CD4-positive, alpha-beta T cell (primary cell): ENCODE data around the gene DHRS13. TPM values are rescaled to one million over a fixed set of nuclear protein-coding genes. Genes with fewer than 3 reads are reported as not detected.

Experiments used
- ATAC-seq: fragments of 200-7000 bp; cut with Tn5 transposase; one replicate; pipeline ENCODE4 v1.10.0; 2022; ENCODE audit warnings: mild to moderate bottlenecking; ENCODE audit not compliant: poor library complexity
- CTCF ChIA-PET: fragments of 350-600 bp; sonication (Branson Sonifier 250); formaldehyde crosslinking; loops from one replicate; lab custom pipeline; 2021; ENCODE audit warnings: antibody characterized with exemption, inconsistent platforms; lab: Charles Lee
- POLR2A ChIA-PET: fragments of 350-600 bp; sonication (Branson Sonifier 250); formaldehyde crosslinking; loops from one replicate; lab custom pipeline; 2021; ENCODE audit warnings: antibody characterized with exemption, inconsistent platforms; lab: Charles Lee
- DNase-seq, 14 experiments: peaks; one replicate each; pipeline ENCODE4 v3.0.0-alpha.2; 2013 to 2020; ENCODE audit warnings: mixed read lengths in 2 of 14
- H3K27ac ChIP-seq, 2 donors: one replicate each; pipeline versions ENCODE4 v1.5.1 to v1.7.0; 2013; ENCODE audit warnings: low read length in 2 of 2, low read depth in 1 of 2, mild to moderate bottlenecking in 1 of 2
- H3K27me3 ChIP-seq, 2 experiments: 1 replicate in 1 of 2; 2 replicates in 1 of 2; pipeline versions ENCODE4 v1.6.1 to v1.7.0; 2013; ENCODE audit warnings: low read length in 2 of 2, control low read depth in 1 of 2, mild to moderate bottlenecking in 1 of 2, moderate library complexity in 1 of 2; ENCODE audit not compliant: insufficient read depth in 2 of 2, control insufficient read depth in 1 of 2
- H3K36me3 ChIP-seq: one replicate; pipeline ENCODE4 v1.6.1; 2013; ENCODE audit warnings: low read length, control low read depth; ENCODE audit not compliant: insufficient read depth
- H3K4me1 ChIP-seq: one replicate; pipeline ENCODE4 v1.6.1; 2013; ENCODE audit warnings: low read length, control low read depth; ENCODE audit not compliant: insufficient read depth
- H3K4me3 ChIP-seq: one replicate; pipeline ENCODE4 v1.5.1; 2013; ENCODE audit warnings: mild to moderate bottlenecking, low read length, moderate library complexity
- H3K9me3 ChIP-seq, 2 experiments: 1 replicate in 1 of 2; 2 replicates in 1 of 2; pipeline versions ENCODE4 v1.6.1 to v1.7.0; 2013; ENCODE audit warnings: low read length in 2 of 2, mild to moderate bottlenecking in 2 of 2, control low read depth in 1 of 2, moderate library complexity in 1 of 2; ENCODE audit not compliant: control insufficient read depth in 1 of 2, insufficient read depth in 1 of 2
- H3K27ac Mint-ChIP-seq: one replicate; pipeline ENCODE4 v1.8.0; 2020; ENCODE audit warnings: mixed read lengths
- H3K27me3 Mint-ChIP-seq: one replicate; pipeline ENCODE4 v1.8.0; 2021; ENCODE audit warnings: mixed read lengths
- H3K36me3 Mint-ChIP-seq: one replicate; pipeline ENCODE4 v1.8.0; 2021; ENCODE audit warnings: low read depth, mixed read lengths
- H3K4me1 Mint-ChIP-seq: one replicate; pipeline ENCODE4 v1.8.0; 2021; ENCODE audit warnings: low read depth, mixed read lengths
- H3K4me3 Mint-ChIP-seq: one replicate; pipeline ENCODE4 v1.8.0; 2020; ENCODE audit warnings: mild to moderate bottlenecking, mixed read lengths
- H3K9me3 Mint-ChIP-seq: one replicate; pipeline ENCODE4 v1.8.0; 2020; ENCODE audit warnings: mixed read lengths
- intact Hi-C, 2 experiments: fragments of 100-400 bp; cut with DNase I in 1 of 2; cut with micrococcal nuclease in 1 of 2; formaldehyde crosslinking; loops; one replicate each; pipeline versions ENCODE4 v1.15.1 to v1.9.0; 2023 to 2025; cut with DNase I, micrococcal nuclease
- total RNA-seq, 174 experiments: library from RNA in 2 of 174; stranded (reverse) in 2 of 174; gene quantifications; one replicate each; pipeline ENCODE4 v1.2.3 and lab custom pipeline; 2021 to 2026
- TF ChIP-seq, protein P1 (sequence below): fragments of 200-600 bp; IDR thresholded peaks from one replicate; pipeline ENCODE4 v1.8.0; 2022; ENCODE audit warnings: antibody characterized with exemption, mild to moderate bottlenecking

The DHRS13 gene
- total RNA-seq, 2 experiments from 2014 or later = 33.5 to 34.3 TPM

DNA sequence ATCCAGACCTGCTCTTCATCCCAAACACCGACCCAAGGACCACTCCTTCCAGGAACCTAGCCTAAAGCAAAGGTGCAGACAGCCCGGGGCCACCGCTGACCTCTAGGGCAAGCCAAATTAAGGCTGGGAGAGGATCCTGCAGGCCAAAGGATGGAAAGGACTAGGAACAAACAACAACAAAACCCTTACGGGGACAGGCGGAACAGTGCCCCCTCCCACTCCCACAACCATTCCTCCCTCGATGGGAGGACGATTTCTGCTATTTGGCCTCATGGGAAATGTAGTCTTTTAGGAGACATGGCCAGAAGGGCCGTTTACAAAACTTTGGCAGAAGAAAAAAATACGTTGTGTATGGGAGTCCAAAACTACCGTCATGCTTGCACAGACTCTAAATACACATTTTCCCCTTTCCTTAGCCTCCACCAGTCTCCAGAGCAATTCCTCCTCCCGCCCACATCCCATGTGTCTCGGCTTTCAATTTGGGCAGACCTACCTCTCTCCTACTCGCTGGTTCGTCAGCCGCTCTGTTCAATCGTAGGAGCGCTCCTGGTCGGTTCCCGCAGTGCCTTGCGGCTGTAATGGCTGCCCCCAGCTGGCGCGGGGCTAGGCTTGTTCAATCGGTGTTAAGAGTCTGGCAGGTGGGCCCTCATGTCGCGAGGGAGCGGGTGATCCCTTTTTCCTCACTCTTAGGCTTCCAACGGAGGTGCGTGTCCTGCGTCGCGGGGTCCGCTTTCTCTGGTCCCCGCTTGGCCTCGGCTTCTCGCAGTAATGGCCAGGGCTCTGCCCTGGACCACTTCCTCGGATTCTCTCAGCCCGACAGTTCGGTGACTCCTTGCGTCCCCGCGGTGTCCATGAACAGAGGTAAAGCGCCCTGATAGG, 48.2 kb downstream of the DHRS13 start, which contains the start of gene ERAL1:
ERAL1 (plus strand) TSS at position 560 of the 879 bp plus-strand sequence; CDS start at position 579, 19 bp downstream.
- Histone ChIP-seq H3K27me3 (no peaks in the 10 kb centered on the region), H3K9me3 (no peaks in the 10 kb centered on the region), H3K4me1 (peaks cover 15% of the 10 kb centered on the region), H3K36me3 (peaks cover 21% of the 10 kb centered on the region), H3K27ac (peak within 1 kb of the TSS; percentile 70 to 72), H3K4me3 (peak within 1 kb of the TSS; percentile 96)
- Mint-ChIP-seq H3K27ac (peak within 1 kb of the TSS; percentile 78), H3K27me3 (no peaks in the 10 kb centered on the region), H3K9me3 (no peaks in the 10 kb centered on the region), H3K4me1 (peaks cover 18% of the 10 kb centered on the region), H3K4me3 (peak within 1 kb of the TSS; percentile 91), H3K36me3 (peaks cover 29% of the 10 kb centered on the region)
- intact Hi-C loops = loop anchor here (1.0 to 5.0 kb wide), 4 partner anchors 12 to 98 kb away; partner anchors contain the start of genes DHRS13 (in 2 of the 2), FAM222B (in 1 of the 2) and PHF12 (in 1 of the 2)
- CTCF ChIA-PET = interaction anchor here (0.6 to 2.4 kb wide), 3 partner anchors 38 to 91 kb away, joined by 3 to 10 read pairs (median 7); partner anchors contain the start of gene DHRS13
- TF ChIP-seq, protein P1, sequence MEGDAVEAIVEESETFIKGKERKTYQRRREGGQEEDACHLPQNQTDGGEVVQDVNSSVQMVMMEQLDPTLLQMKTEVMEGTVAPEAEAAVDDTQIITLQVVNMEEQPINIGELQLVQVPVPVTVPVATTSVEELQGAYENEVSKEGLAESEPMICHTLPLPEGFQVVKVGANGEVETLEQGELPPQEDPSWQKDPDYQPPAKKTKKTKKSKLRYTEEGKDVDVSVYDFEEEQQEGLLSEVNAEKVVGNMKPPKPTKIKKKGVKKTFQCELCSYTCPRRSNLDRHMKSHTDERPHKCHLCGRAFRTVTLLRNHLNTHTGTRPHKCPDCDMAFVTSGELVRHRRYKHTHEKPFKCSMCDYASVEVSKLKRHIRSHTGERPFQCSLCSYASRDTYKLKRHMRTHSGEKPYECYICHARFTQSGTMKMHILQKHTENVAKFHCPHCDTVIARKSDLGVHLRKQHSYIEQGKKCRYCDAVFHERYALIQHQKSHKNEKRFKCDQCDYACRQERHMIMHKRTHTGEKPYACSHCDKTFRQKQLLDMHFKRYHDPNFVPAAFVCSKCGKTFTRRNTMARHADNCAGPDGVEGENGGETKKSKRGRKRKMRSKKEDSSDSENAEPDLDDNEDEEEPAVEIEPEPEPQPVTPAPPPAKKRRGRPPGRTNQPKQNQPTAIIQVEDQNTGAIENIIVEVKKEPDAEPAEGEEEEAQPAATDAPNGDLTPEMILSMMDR = no peak
- DNase-seq (peak; percentile 69 to 90 (median 76)), ATAC-seq (peak; percentile 100)
- POLR2A ChIA-PET = interaction anchor here (0.8 to 2.5 kb wide), 5 partner anchors 12 to 95 kb away, joined by 4 to 8 read pairs (median 6); partner anchors contain the start of genes DHRS13, FAM222B and FLOT2

DNA sequence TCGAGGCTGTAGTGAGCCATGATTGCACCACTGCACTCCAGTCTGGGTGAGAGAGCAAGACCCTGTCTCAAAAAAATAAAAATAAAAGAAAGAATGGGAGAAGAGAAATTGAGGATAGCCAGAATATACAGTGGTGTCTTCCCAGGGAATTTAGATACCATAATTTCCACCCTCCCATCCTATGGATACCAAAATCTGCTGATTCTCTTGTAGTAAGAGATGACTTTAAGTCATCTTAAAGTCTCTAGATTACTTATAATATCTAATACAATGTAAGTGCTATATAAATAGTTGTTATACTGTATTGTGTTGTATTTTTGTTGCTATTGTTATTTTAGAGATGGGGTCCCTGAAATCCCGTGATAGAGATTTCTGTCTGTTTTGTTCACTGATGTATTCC, 49.6 kb downstream of the DHRS13 start:
- Mint-ChIP-seq H3K27ac (no peak overlapping the region), H3K9me3 (no peaks in the 10 kb centered on the region), H3K27me3 (no peaks in the 10 kb centered on the region), H3K36me3 (peaks cover 19% of the 10 kb centered on the region), H3K4me1 (peaks cover 18% of the 10 kb centered on the region), H3K4me3 (peak overlapping the region; percentile 68)
- CTCF ChIA-PET = interaction anchor here (1.1 kb wide), 1 partner anchor 90 kb away, joined by 10 read pairs; no protein-coding TSS in a partner anchor
- H3K4me1 ChIP-seq = peaks cover 15% of the 10 kb centered on the region
- H3K4me3 ChIP-seq = no peak overlapping the region
- no peaks in the 10 kb centered on the region for H3K9me3 ChIP-seq
- H3K27me3 ChIP-seq = no peaks in the 10 kb centered on the region
- no peak for DNase-seq
- no peak overlapping the region for H3K27ac ChIP-seq
- no peak for ATAC-seq
- POLR2A ChIA-PET = interaction anchor here (0.8 to 1.4 kb wide), 2 partner anchors 18 to 49 kb away, joined by 3 to 4 read pairs; partner anchors contain the start of gene DHRS13
- TF ChIP-seq, protein P1 = no peak
- intact Hi-C loops = no loop called here
- peaks cover 8% of the 10 kb centered on the region for H3K36me3 ChIP-seq

DNA sequence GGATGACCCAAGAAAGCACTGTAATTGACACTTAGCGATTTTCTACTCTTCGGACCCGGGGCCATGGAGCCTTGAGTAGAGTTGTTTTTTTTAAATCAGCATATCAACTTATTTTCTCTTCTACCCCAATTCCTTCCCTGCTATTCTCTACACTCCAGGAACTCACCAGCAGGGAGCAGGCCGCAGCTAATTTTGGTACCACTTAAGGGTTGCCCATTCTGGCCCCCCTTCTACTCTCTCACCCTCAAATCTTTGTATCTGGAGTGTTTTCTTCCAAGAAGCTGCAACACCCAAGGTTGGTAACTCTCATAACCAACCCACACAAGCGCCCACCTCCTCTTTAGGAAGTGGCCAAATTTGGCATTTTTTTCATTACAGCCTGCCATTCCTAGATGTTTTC, 53.6 kb downstream of the DHRS13 start:
- POLR2A ChIA-PET = interaction anchor here (0.6 kb wide), 1 partner anchor 92 kb away, joined by 3 read pairs; no protein-coding TSS in a partner anchor
- TF ChIP-seq, protein P1 = no peak

More for the DNA sequence above, 53.6 kb downstream of the DHRS13 start:
- intact Hi-C loops = loop anchor here in 1 of 2 experiments (10.0 kb wide), 1 partner anchor 514 kb away; the partner anchor contains the start of genes IFT20 and TNFAIP1
- no peak overlapping the region for H3K27ac ChIP-seq
- Mint-ChIP-seq H3K4me3 (no peak overlapping the region), H3K4me1 (peaks cover 2% of the 10 kb centered on the region), H3K27ac (no peak overlapping the region), H3K36me3 (no peaks in the 10 kb centered on the region), H3K9me3 (no peaks in the 10 kb centered on the region), H3K27me3 (no peaks in the 10 kb centered on the region)
- peaks cover 4% of the 10 kb centered on the region for H3K4me1 ChIP-seq
- no peaks in the 10 kb centered on the region for H3K9me3 ChIP-seq
- CTCF ChIA-PET = interaction anchor here (0.6 to 1.8 kb wide), 8 partner anchors 10 to 189 kb away, joined by 3 to 7 read pairs (median 4); no protein-coding TSS in a partner anchor
- no peak overlapping the region for H3K4me3 ChIP-seq
- H3K36me3 ChIP-seq = no peaks in the 10 kb centered on the region
- ATAC-seq = peak; percentile 56
- DNase-seq = peak in 1 of 14 experiments; percentile 8
- H3K27me3 ChIP-seq = no peaks in the 10 kb centered on the region
